Retinal pigment epithelial cell (primary cell): Measurements from ENCODE around the gene XYLT1.

Experiments
- DNase-seq: peaks from one replicate; pipeline ENCODE4 v3.0.0-alpha.2; 2010; ENCODE audit warnings: low read depth
- H3K4me3 ChIP-seq: 2 replicates; pipeline ENCODE4 v1.5.1; 2011; ENCODE audit warnings: mild to moderate bottlenecking, low read length, control low read depth, moderate library complexity
- CTCF ChIP-seq: conservative IDR thresholded peaks from 2 replicates; pipeline ENCODE4 v1.5.1; 2011; ENCODE audit warnings: low read depth, low read length, control low read depth, inconsistent platforms

XYLT1 gene

DNA sequence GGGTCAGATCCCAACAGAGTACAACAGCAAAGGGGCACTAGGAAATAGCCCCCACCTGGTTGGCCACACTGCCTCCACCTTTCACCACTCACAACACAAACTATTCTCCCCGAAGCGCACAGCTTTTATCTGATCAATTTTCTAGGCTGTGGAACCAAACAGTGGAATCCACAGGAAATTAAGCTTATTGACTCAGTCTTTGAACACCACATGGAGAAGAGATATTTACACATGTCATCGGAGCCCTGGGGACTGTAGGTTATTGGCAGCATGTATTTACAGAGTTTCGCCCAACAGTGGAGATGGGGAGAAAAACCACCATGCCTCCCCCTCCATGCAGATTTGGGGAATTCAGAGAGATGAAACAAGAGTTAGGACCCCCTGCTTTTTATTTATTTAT lies 154.8 kb downstream of the XYLT1 start:
- DNase-seq, result no peak
- no peak overlapping the region for H3K4me3 ChIP-seq
- TF ChIP-seq CTCF, result no peak

- no peak for TF ChIP-seq CTCF
- DNase-seq, result no peak
- no peak overlapping the region for H3K4me3 ChIP-seq
These were observed 156.8 kb downstream of the XYLT1 start for GRCh38 chr16:17313793-17314547.

GRCh38 chr16:17313085-17313611 lies 157.6 kb downstream of the XYLT1 start:
- no peak overlapping the region for H3K4me3 ChIP-seq
- DNase-seq, result no peak
- no peak for TF ChIP-seq CTCF

- no peak for DNase-seq
- TF ChIP-seq CTCF, result no peak
- no peak overlapping the region for H3K4me3 ChIP-seq
These were observed 158.6 kb downstream of the XYLT1 start for GRCh38 chr16:17312094-17312710.

DNA sequence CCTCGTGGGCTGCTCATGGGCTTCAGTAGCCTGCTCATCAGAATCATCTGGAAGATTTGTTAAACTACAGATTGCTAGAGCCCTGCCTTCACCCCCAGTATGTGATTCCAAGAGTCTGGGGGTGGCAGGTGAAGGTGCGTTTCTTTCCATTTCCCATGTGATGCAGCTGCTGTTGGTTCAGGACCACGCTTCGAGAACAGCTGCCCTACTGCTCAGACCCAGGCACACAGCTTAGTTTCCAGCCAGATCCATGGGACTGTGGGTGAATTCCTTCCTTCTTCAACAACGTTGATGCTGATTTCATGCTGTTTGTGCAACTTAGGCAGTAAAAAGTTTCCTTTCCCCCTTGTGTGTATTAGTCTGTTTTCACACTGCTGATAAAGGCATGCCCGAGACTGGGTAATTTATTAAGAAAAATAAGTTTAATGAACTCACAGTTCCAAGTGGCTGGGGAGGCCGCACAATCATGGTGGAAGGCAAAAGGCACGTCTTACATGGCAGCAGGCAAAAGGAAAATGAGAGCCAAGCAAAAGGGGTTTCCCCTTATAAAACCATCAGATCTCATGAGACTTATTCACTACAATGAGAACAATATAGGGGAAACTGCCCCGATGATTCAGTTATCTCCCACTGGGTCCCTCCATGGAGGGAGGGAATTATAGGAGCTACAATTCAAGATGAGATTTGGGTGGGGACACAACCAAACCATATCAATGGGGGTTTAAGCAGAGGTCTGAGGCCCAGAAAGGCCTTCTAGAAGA lies 159.2 kb downstream of the XYLT1 start:
- DNase-seq, result no peak
- no peak for TF ChIP-seq CTCF
- H3K4me3 ChIP-seq, result no peak overlapping the region

- no peak overlapping the region for H3K4me3 ChIP-seq
- no peak for DNase-seq
- TF ChIP-seq CTCF, result no peak
These were observed 161.2 kb downstream of the XYLT1 start for GRCh38 chr16:17309510-17309909.

- no peak for DNase-seq
- no peak overlapping the region for H3K4me3 ChIP-seq
- no peak for TF ChIP-seq CTCF
These were observed 162.6 kb downstream of the XYLT1 start for GRCh38 chr16:17308186-17308585.
